Stimulated activated naive CD8-positive, alpha-beta T cell treated with anti-CD3 and anti-CD28 coated beads, Interleukin-15, Interleukin-2, amounts not matched to agents 100 ng/mL and 50 ng/mL, for 24 hours (primary cell): ENCODE results near the gene AGBL4.

Experiments
- H3K27ac Mint-ChIP-seq: one replicate; pipeline ENCODE4 v1.8.0; 2021; ENCODE audit warnings: mild to moderate bottlenecking, mixed read lengths
- H3K27me3 Mint-ChIP-seq: one replicate; pipeline ENCODE4 v1.8.0; 2021; ENCODE audit warnings: mixed read lengths
- H3K36me3 Mint-ChIP-seq: one replicate; pipeline ENCODE4 v1.8.0; 2021; ENCODE audit warnings: low read depth, mixed read lengths
- H3K4me1 Mint-ChIP-seq: one replicate; pipeline ENCODE4 v1.8.0; 2021; ENCODE audit warnings: low read depth, mixed read lengths
- H3K4me3 Mint-ChIP-seq: one replicate; pipeline ENCODE4 v1.8.0; 2021; ENCODE audit warnings: mild to moderate bottlenecking, mixed read lengths
- H3K9me3 Mint-ChIP-seq: one replicate; pipeline ENCODE4 v1.8.0; 2021; ENCODE audit warnings: mixed read lengths

AGBL4 gene

GRCh38 chr1:48916130-48917069 lies 1107.4 kb downstream of the AGBL4 start:
- no peaks in the 10 kb centered on the region for H3K4me1 Mint-ChIP-seq
- no peak overlapping the region for H3K27ac Mint-ChIP-seq
- no peak overlapping the region for H3K4me3 Mint-ChIP-seq
- no peaks in the 10 kb centered on the region for H3K36me3 Mint-ChIP-seq
- H3K9me3 Mint-ChIP-seq: no peaks in the 10 kb centered on the region
- no peaks in the 10 kb centered on the region for H3K27me3 Mint-ChIP-seq

GRCh38 chr1:48908606-48909005 lies 1115.1 kb downstream of the AGBL4 start:
- Mint-ChIP-seq H3K4me3 (no peak overlapping the region), H3K27me3 (peaks cover 7% of the 10 kb centered on the region), H3K36me3 (no peaks in the 10 kb centered on the region), H3K9me3 (no peaks in the 10 kb centered on the region), H3K4me1 (no peaks in the 10 kb centered on the region), H3K27ac (no peak overlapping the region)

- Mint-ChIP-seq H3K36me3 (no peaks in the 10 kb centered on the region), H3K27ac (no peak overlapping the region), H3K9me3 (no peaks in the 10 kb centered on the region), H3K4me1 (no peaks in the 10 kb centered on the region), H3K4me3 (no peak overlapping the region), H3K27me3 (peaks cover 8% of the 10 kb centered on the region)
These were observed 1117.0 kb downstream of the AGBL4 start for GRCh38 chr1:48906729-48907128.

- H3K36me3 Mint-ChIP-seq: no peaks in the 10 kb centered on the region
- no peaks in the 10 kb centered on the region for H3K4me1 Mint-ChIP-seq
- no peak overlapping the region for H3K4me3 Mint-ChIP-seq
- H3K9me3 Mint-ChIP-seq: no peaks in the 10 kb centered on the region
- peaks cover 8% of the 10 kb centered on the region for H3K27me3 Mint-ChIP-seq
- H3K27ac Mint-ChIP-seq: no peak overlapping the region
These were observed 1117.6 kb downstream of the AGBL4 start for GRCh38 chr1:48906164-48906563.

- no peaks in the 10 kb centered on the region for H3K9me3 Mint-ChIP-seq
- H3K27me3 Mint-ChIP-seq: peaks cover 10% of the 10 kb centered on the region
- no peak overlapping the region for H3K27ac Mint-ChIP-seq
- H3K36me3 Mint-ChIP-seq: no peaks in the 10 kb centered on the region
- no peak overlapping the region for H3K4me3 Mint-ChIP-seq
- no peaks in the 10 kb centered on the region for H3K4me1 Mint-ChIP-seq
These were observed 1120.5 kb downstream of the AGBL4 start for GRCh38 chr1:48903291-48903690.

- H3K4me3 Mint-ChIP-seq: no peak overlapping the region
- H3K27ac Mint-ChIP-seq: no peak overlapping the region
- no peaks in the 10 kb centered on the region for H3K9me3 Mint-ChIP-seq
- no peaks in the 10 kb centered on the region for H3K36me3 Mint-ChIP-seq
- H3K27me3 Mint-ChIP-seq: peaks cover 12% of the 10 kb centered on the region
- H3K4me1 Mint-ChIP-seq: no peaks in the 10 kb centered on the region
These were observed 1124.9 kb downstream of the AGBL4 start for GRCh38 chr1:48898894-48899293.

GRCh38 chr1:48889615-48890014 lies 1134.1 kb downstream of the AGBL4 start:
- H3K9me3 Mint-ChIP-seq: no peaks in the 10 kb centered on the region
- no peaks in the 10 kb centered on the region for H3K4me1 Mint-ChIP-seq
- H3K4me3 Mint-ChIP-seq: no peak overlapping the region
- no peak overlapping the region for H3K27ac Mint-ChIP-seq
- no peaks in the 10 kb centered on the region for H3K36me3 Mint-ChIP-seq
- H3K27me3 Mint-ChIP-seq: peaks cover 12% of the 10 kb centered on the region

GRCh38 chr1:48889082-48889481 lies 1134.7 kb downstream of the AGBL4 start:
- peaks cover 16% of the 10 kb centered on the region for H3K27me3 Mint-ChIP-seq
- H3K27ac Mint-ChIP-seq: no peak overlapping the region
- H3K4me3 Mint-ChIP-seq: no peak overlapping the region
- H3K36me3 Mint-ChIP-seq: no peaks in the 10 kb centered on the region
- H3K9me3 Mint-ChIP-seq: no peaks in the 10 kb centered on the region
- H3K4me1 Mint-ChIP-seq: no peaks in the 10 kb centered on the region

- Mint-ChIP-seq H3K4me3 (no peak overlapping the region), H3K27ac (no peak overlapping the region), H3K27me3 (peaks cover 21% of the 10 kb centered on the region), H3K4me1 (no peaks in the 10 kb centered on the region), H3K9me3 (no peaks in the 10 kb centered on the region), H3K36me3 (no peaks in the 10 kb centered on the region)
These were observed 1136.0 kb downstream of the AGBL4 start for GRCh38 chr1:48887796-48888195.

GRCh38 chr1:48882020-48882419 lies 1141.7 kb downstream of the AGBL4 start:
- Mint-ChIP-seq H3K4me1 (no peaks in the 10 kb centered on the region), H3K36me3 (no peaks in the 10 kb centered on the region), H3K4me3 (no peak overlapping the region), H3K27ac (no peak overlapping the region), H3K9me3 (no peaks in the 10 kb centered on the region), H3K27me3 (peaks cover 15% of the 10 kb centered on the region)

- no peak overlapping the region for H3K27ac Mint-ChIP-seq
- H3K9me3 Mint-ChIP-seq: no peaks in the 10 kb centered on the region
- no peak overlapping the region for H3K4me3 Mint-ChIP-seq
- H3K36me3 Mint-ChIP-seq: no peaks in the 10 kb centered on the region
- peaks cover 3% of the 10 kb centered on the region for H3K27me3 Mint-ChIP-seq
- H3K4me1 Mint-ChIP-seq: no peaks in the 10 kb centered on the region
These were observed 1145.4 kb downstream of the AGBL4 start for GRCh38 chr1:48878191-48878940.

GRCh38 chr1:48876330-48876785 lies 1147.4 kb downstream of the AGBL4 start:
- H3K4me1 Mint-ChIP-seq: no peaks in the 10 kb centered on the region
- no peaks in the 10 kb centered on the region for H3K27me3 Mint-ChIP-seq
- H3K4me3 Mint-ChIP-seq: no peak overlapping the region
- H3K9me3 Mint-ChIP-seq: no peaks in the 10 kb centered on the region
- no peak overlapping the region for H3K27ac Mint-ChIP-seq
- no peaks in the 10 kb centered on the region for H3K36me3 Mint-ChIP-seq

- H3K27ac Mint-ChIP-seq: no peak overlapping the region
- no peaks in the 10 kb centered on the region for H3K27me3 Mint-ChIP-seq
- no peak overlapping the region for H3K4me3 Mint-ChIP-seq
- no peaks in the 10 kb centered on the region for H3K36me3 Mint-ChIP-seq
- no peaks in the 10 kb centered on the region for H3K9me3 Mint-ChIP-seq
- no peaks in the 10 kb centered on the region for H3K4me1 Mint-ChIP-seq
These were observed 1148.0 kb downstream of the AGBL4 start for GRCh38 chr1:48875552-48876329.

- no peaks in the 10 kb centered on the region for H3K36me3 Mint-ChIP-seq
- no peak overlapping the region for H3K4me3 Mint-ChIP-seq
- H3K27me3 Mint-ChIP-seq: no peaks in the 10 kb centered on the region
- H3K4me1 Mint-ChIP-seq: no peaks in the 10 kb centered on the region
- H3K27ac Mint-ChIP-seq: no peak overlapping the region
- no peaks in the 10 kb centered on the region for H3K9me3 Mint-ChIP-seq
These were observed 1149.8 kb downstream of the AGBL4 start for GRCh38 chr1:48873944-48874343.

GRCh38 chr1:48870596-48870995 lies 1153.2 kb downstream of the AGBL4 start:
- no peak overlapping the region for H3K27ac Mint-ChIP-seq
- H3K36me3 Mint-ChIP-seq: no peaks in the 10 kb centered on the region
- H3K4me3 Mint-ChIP-seq: no peak overlapping the region
- no peaks in the 10 kb centered on the region for H3K9me3 Mint-ChIP-seq
- H3K27me3 Mint-ChIP-seq: no peaks in the 10 kb centered on the region
- no peaks in the 10 kb centered on the region for H3K4me1 Mint-ChIP-seq
